AG04450 (cell line): ENCODE measurements around the gene NINL. TPM values are rescaled to one million over a fixed set of nuclear protein-coding genes. Genes with fewer than 3 reads are reported as not detected.

Source experiments
- CTCF ChIA-PET: fragments of 300-600, 350-600 bp; formaldehyde crosslinking; extraction: SDS; loops from one replicate; lab custom pipeline; 2022; ENCODE audit warnings: antibody characterized with exemption, inconsistent platforms; lab: Charles Lee
- POLR2A ChIA-PET: fragments of 350-600 bp; formaldehyde crosslinking; extraction: SDS; loops from one replicate; lab custom pipeline; 2021; ENCODE audit warnings: antibody characterized with exemption, inconsistent platforms; lab: Yijun Ruan, JAX
- DNase-seq: peaks from one replicate; pipeline ENCODE4 v3.0.0-alpha.2; 2011; ENCODE audit warnings: low read depth, low spot score
- H3K27ac ChIP-seq: one replicate; pipeline ENCODE4 v1.5.1; 2012; ENCODE audit warnings: low read depth, low read length, control low read depth
- H3K27me3 ChIP-seq: one replicate; pipeline ENCODE4 v1.6.0; 2012; ENCODE audit warnings: low read length; ENCODE audit not compliant: control insufficient read depth, insufficient read depth
- H3K4me3 ChIP-seq: 2 replicates; pipeline ENCODE4 v1.5.1; 2011; ENCODE audit warnings: mild to moderate bottlenecking, low read depth, low read length, control low read depth
- H3K9me3 ChIP-seq: 2 replicates; pipeline ENCODE4 v1.5.1; 2012; ENCODE audit warnings: low read length; ENCODE audit not compliant: control insufficient read depth, insufficient read depth
- CTCF ChIP-seq: IDR thresholded peaks from 2 replicates; pipeline ENCODE4 v1.5.1; 2011; ENCODE audit warnings: low read depth, low read length, control low read depth, inconsistent platforms
- polyA plus RNA-seq: library from polyadenylated mRNA; depleted of rRNA; stranded (reverse); fragments of >200 nt; gene quantifications from 2 replicates; pipeline ENCODE4 v1.2.3, GENCODE V29; 2011

NINL gene
- polyA plus RNA-seq, 1 experiment: 10.4 TPM

- DNase-seq: no peak
- Histone ChIP-seq H3K27ac (no peak overlapping the region), H3K4me3 (no peak overlapping the region), H3K9me3 (no peaks in the 10 kb centered on the region), H3K27me3 (no peaks in the 10 kb centered on the region)
- CTCF ChIA-PET: no interaction called here
- TF ChIP-seq CTCF: no peak
- POLR2A ChIA-PET: no interaction called here
These were observed 124.6 kb downstream of the NINL start for GRCh38 chr20:25460566-25461280.

GRCh38 chr20:25459916-25460535, 125.3 kb downstream of the NINL start:
- DNase-seq: no peak
- Histone ChIP-seq H3K27ac (no peak overlapping the region), H3K27me3 (no peaks in the 10 kb centered on the region), H3K9me3 (no peaks in the 10 kb centered on the region), H3K4me3 (no peak overlapping the region)
- no peak for TF ChIP-seq CTCF
- POLR2A ChIA-PET: no interaction called here
- CTCF ChIA-PET: no interaction called here

DNA sequence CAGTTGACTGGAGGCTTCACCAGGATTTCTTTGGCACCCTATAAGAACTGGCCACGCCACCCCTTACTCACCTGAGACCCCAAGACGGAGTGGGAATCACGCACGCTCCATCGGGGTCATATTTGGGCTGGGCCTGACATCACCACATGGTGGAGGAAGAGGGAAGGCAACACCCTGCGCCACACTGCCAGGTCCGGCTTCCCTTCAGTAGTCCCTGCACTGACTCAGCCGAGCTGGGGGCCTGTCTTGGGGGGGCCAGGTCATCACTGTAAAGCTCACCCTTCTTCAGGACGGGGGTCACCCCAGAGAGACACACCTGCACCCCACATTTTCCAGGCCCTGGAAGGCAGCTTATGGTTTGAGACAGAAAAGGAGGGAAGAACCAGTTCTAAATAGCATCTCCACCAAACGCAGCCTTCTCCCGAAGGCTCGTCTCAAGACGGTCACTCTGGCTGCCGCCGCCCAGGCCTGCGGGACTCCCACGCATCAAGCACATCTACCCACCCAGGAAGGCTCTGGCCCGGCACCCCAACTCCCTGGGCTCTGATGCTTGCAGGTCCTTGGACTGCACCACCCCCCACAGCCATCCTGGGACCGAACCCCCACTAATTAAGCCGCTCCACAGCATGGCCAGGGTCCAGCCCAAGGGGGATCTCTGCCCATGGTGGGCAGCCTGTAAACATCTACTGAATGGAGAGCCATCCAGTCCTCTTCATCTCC, 126.1 kb downstream of the NINL start:
- H3K4me3 ChIP-seq: no peak overlapping the region
- no peak overlapping the region for H3K27ac ChIP-seq
- DNase-seq: no peak
- POLR2A ChIA-PET: no interaction called here
- no peaks in the 10 kb centered on the region for H3K9me3 ChIP-seq
- CTCF ChIA-PET: no interaction called here
- H3K27me3 ChIP-seq: no peaks in the 10 kb centered on the region
- no peak for TF ChIP-seq CTCF

GRCh38 chr20:25457886-25458680, 127.2 kb downstream of the NINL start:
- Histone ChIP-seq H3K27me3 (no peaks in the 10 kb centered on the region), H3K9me3 (no peaks in the 10 kb centered on the region), H3K27ac (no peak overlapping the region), H3K4me3 (no peak overlapping the region)
- CTCF ChIA-PET: no interaction called here
- TF ChIP-seq CTCF: no peak
- POLR2A ChIA-PET: no interaction called here
- no peak for DNase-seq
